K562 (cell line): ENCODE results near the gene UQCC5. TPM values are rescaled to one million over a fixed set of nuclear protein-coding genes. Genes with fewer than 3 reads are reported as not detected.

Experiments
- ARID4B ChIP-seq: sonication (generic); formaldehyde crosslinking; IDR thresholded peaks from 2 replicates; pipeline ENCODE4 v1.8.0; 2022; ENCODE audit warnings: mild to moderate bottlenecking, missing genetic modification reagents
- CBX5 ChIP-seq: IDR thresholded peaks from 2 replicates; pipeline ENCODE4 v1.6.1; 2014; ENCODE audit warnings: low read depth, borderline replicate concordance
- CHAMP1 ChIP-seq: fragments of 450-650 bp; IDR thresholded peaks from 2 replicates; pipeline ENCODE4 v1.6.1; 2016; ENCODE audit warnings: mild to moderate bottlenecking
- HOXB6 ChIP-seq: fragments of 250-450 bp; sonication (Bioruptor Pico); IDR thresholded peaks from 2 replicates; pipeline ENCODE4 v1.5.1; 2022; ENCODE audit warnings: mild to moderate bottlenecking, borderline replicate concordance
- LCOR ChIP-seq: sonication (generic); formaldehyde crosslinking; IDR thresholded peaks from 2 replicates; pipeline ENCODE4 v1.8.0; 2022; ENCODE audit warnings: mild to moderate bottlenecking, missing genetic modification reagents
- MAX ChIP-seq: sonication (generic); formaldehyde crosslinking; IDR thresholded peaks from 2 replicates; pipeline ENCODE4 v1.9.0; 2022; ENCODE audit warnings: mild to moderate bottlenecking, missing genetic modification reagents
- MTA1 ChIP-seq: fragments of 450-650 bp; IDR thresholded peaks from 2 replicates; pipeline ENCODE4 v1.6.1; 2017; ENCODE audit warnings: borderline replicate concordance
- NBN ChIP-seq: fragments of 450-650 bp; IDR thresholded peaks from 2 replicates; pipeline ENCODE4 v1.6.1; 2016; ENCODE audit warnings: low read depth, mild to moderate bottlenecking
- NR2C1 ChIP-seq, 2 experiments: fragments of 450-650 bp; IDR thresholded peaks; 2 replicates each; pipeline ENCODE4 v1.6.1; 2017; ENCODE audit warnings: mild to moderate bottlenecking in 2 of 2, antibody characterized with exemption in 1 of 2, inconsistent platforms in 1 of 2, missing compliant biosample characterization in 1 of 2, missing genetic modification characterization in 1 of 2
- RHOXF2B ChIP-seq: fragments of 250-450 bp; sonication (Bioruptor Pico); conservative IDR thresholded peaks from 2 replicates; pipeline ENCODE4 v1.5.1; 2021
- SP2 ChIP-seq: IDR thresholded peaks from 2 replicates; pipeline ENCODE4 v1.6.1; 2011; ENCODE audit warnings: mild to moderate bottlenecking, low read depth, low read length, moderate library complexity; ENCODE audit not compliant: poor library complexity, severe bottlenecking; ENCODE audit errors: extremely low read depth
- ZFP36 ChIP-seq: fragments of 150-350 bp; IDR thresholded peaks from 2 replicates; pipeline ENCODE4 v1.6.1; 2018; ENCODE audit warnings: low read length, low read depth; ENCODE audit not compliant: partially characterized antibody
- ZNF224 ChIP-seq: sonication (generic); formaldehyde crosslinking; IDR thresholded peaks from 2 replicates; pipeline ENCODE4 v1.8.0; 2022; ENCODE audit warnings: mild to moderate bottlenecking, missing genetic modification reagents
- ZNF57 ChIP-seq: fragments of 450-650 bp; formaldehyde crosslinking; IDR thresholded peaks from 2 replicates; pipeline ENCODE4 v1.4.0; 2020; ENCODE audit warnings: mild to moderate bottlenecking, moderate library complexity
- ZNF655 ChIP-seq: fragments of 250-450 bp; sonication (Bioruptor Pico); IDR thresholded peaks from 2 replicates; pipeline ENCODE4 v1.5.0; 2021
- ZZZ3 ChIP-seq: fragments of 450-650 bp; IDR thresholded peaks from 2 replicates; pipeline ENCODE4 v1.6.1; 2016; ENCODE audit warnings: antibody characterized with exemption, mild to moderate bottlenecking, moderate library complexity
- polyA plus RNA-seq, 8 experiments: library from polyadenylated mRNA; depleted of rRNA in 4 of 8; stranded (reverse) in 5 of 8; unstranded in 3 of 8; fragments of >200 nt; fragmentation: Nextera tagmentation in 2 of 8; fragmentation: Illumina TruSeq in 1 of 8; extraction: Ambion mirVana in 2 of 8; extraction: Trizol in 1 of 8; gene quantifications; 2 replicates each; pipeline versions ENCODE4 v1.2.1 to v1.2.3, GENCODE V29; 2011 to 2014; ENCODE audit warnings: inconsistent platforms in 1 of 8, missing spikeins in 1 of 8
- total RNA-seq, 7 experiments: library from RNA; depleted of rRNA in 6 of 7; stranded (reverse); fragments of >200 nt in 6 of 7; fragmentation: Illumina TruSeq in 2 of 7; extraction: Trizol in 2 of 7; gene quantifications; 2 replicates each; pipeline versions ENCODE4 v1.2.1 to v1.2.3, GENCODE V29; 2011 to 2021; ENCODE audit warnings: low replicate concordance in 1 of 7

Gene UQCC5
- total and polyA plus RNA-seq, 9 of the 15 experiments (the other 6 are each of a cell fraction or from before 2014, with no cell fraction given): 10.2 to 55.4 (median 33.8) TPM

GRCh38 chr3:52533623-52534280 lies 2.7 kb upstream of the UQCC5 start, which contains the start of gene NT5DC2 (continued):
- TF ChIP-seq MTA1: no peak
- TF ChIP-seq ARID4B (CRISPR knock-in tag): no peak
- TF ChIP-seq CBX5: no peak
- TF ChIP-seq SP2: peak; percentile 34
- TF ChIP-seq NBN: no peak
- TF ChIP-seq LCOR (CRISPR knock-in tag): no peak
- TF ChIP-seq MAX: no peak
- TF ChIP-seq RHOXF2B (CRISPR knock-in tag): no peak
- no peak for TF ChIP-seq ZFP36
- no peak for TF ChIP-seq CHAMP1
- TF ChIP-seq ZZZ3: no peak
- TF ChIP-seq ZNF224: no peak
- TF ChIP-seq ZNF655: no peak
- TF ChIP-seq NR2C1 (IDR thresholded peaks at IDR 0.05): no peak
- no peak for TF ChIP-seq NR2C1 (tag; IDR thresholded peaks at IDR 0.05)
- no peak for TF ChIP-seq HOXB6 (CRISPR knock-in tag)
- TF ChIP-seq ZNF57 (CRISPR knock-in tag): no peak
